ENCODE results near the gene KLHDC10. TPM values are rescaled to one million over a fixed set of nuclear protein-coding genes. Genes with fewer than 3 reads are reported as not detected.
A peak's percentile ranks its signal among the peaks of the same experiment; 100 is the strongest.

KLHDC10 gene
- total RNA-seq, 1 donor from 2014 or later = 29.8 TPM

DNA sequence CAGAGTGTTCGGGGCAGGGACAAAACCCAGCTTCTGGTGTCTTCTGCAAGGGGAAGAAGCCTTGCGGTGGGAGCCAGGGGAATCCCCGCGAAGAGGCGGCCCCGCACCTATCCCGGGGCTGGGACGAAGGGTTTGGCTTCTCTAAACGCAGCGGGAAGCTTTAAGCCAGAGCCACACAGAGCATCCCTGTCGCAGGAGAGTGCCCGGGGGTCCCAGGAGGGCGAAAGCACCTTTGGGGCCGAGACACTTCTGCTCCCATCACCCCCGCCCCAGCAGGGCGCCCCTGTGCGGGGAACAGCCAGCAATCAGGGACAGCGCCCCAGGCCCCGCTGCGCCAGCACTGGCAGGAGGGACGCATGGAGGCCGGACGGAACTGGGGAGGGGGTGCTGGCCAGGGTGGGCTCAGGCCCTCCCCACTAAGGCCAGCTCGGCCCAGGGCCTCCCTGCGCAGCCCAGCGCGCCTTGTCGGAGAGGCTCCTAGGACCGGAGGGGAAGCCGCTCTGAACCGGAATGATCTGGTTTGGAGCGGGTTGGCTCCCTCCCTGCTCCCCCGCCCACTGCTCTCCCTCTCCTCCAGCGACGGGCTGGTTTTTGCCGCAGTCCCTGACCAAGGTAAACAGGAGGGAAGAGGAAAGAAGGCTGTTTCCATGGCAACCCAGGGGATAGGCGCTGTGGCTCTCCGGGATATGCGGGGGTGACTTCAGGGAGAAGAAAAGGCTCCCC, 71.0 kb downstream of the KLHDC10 start:
- DNase-seq = peak; percentile 84
- no peaks in the 10 kb centered on the region for H3K9me3 Mint-ChIP-seq (ENCODE audit: unreplicated experiment)
- H3K36me3 Mint-ChIP-seq (ENCODE audit: unreplicated experiment) = no peaks in the 10 kb centered on the region
- H3K4me1 Mint-ChIP-seq (ENCODE audit: low read depth, unreplicated experiment) = peaks cover 13% of the 10 kb centered on the region
- H3K27ac Mint-ChIP-seq (ENCODE audit: unreplicated experiment) = peak overlapping the region; percentile 79
- H3K4me3 Mint-ChIP-seq (ENCODE audit: unreplicated experiment) = peak overlapping the region; percentile 78
- TF ChIP-seq, protein P1, sequence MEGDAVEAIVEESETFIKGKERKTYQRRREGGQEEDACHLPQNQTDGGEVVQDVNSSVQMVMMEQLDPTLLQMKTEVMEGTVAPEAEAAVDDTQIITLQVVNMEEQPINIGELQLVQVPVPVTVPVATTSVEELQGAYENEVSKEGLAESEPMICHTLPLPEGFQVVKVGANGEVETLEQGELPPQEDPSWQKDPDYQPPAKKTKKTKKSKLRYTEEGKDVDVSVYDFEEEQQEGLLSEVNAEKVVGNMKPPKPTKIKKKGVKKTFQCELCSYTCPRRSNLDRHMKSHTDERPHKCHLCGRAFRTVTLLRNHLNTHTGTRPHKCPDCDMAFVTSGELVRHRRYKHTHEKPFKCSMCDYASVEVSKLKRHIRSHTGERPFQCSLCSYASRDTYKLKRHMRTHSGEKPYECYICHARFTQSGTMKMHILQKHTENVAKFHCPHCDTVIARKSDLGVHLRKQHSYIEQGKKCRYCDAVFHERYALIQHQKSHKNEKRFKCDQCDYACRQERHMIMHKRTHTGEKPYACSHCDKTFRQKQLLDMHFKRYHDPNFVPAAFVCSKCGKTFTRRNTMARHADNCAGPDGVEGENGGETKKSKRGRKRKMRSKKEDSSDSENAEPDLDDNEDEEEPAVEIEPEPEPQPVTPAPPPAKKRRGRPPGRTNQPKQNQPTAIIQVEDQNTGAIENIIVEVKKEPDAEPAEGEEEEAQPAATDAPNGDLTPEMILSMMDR (IDR thresholded peaks at IDR 0.05; ENCODE audit: partially characterized antibody, unreplicated experiment) = no peak
- H3K27me3 Mint-ChIP-seq (ENCODE audit: unreplicated experiment) = peaks cover 2% of the 10 kb centered on the region

DNA sequence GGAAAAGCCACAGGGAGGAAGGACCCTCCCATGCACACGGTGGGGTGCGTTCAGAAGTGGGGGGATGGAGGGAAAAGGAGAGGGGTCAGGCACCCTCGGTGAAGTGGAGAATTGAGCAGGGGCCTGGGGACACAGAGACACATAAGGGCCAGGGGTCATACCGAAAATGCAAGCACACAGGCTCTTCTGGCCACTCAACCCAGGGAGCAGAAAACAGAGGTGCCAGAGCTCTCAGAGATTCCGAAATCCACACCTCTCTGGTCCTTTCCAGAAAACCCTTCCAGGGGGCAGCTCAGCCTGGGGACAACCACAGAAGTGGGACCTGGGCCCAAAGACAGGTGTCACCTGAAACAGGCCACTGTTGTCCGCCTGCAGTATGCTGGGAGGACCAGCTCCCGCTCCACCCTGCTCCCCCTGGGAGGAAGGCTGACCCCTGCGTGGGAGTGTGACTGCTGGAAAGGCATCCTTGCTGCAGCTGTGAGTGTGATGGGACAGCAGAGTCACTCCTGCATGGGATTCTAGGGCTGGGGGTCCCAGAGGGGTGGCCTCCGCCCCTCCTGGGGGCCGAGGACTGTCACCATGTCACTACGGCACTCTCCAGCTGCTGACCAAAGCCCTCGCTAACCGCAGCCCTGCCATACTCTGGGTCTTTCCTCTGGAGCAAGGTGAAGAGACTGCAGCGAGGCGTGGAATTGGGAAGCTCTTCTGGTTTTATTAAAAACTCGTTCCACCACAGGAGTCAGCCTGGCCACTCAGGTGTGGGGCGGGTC, 71.7 kb downstream of the KLHDC10 start:
- DNase-seq = peak; percentile 47
- Mint-ChIP-seq H3K4me1 (ENCODE audit: low read depth, unreplicated experiment) (peaks cover 13% of the 10 kb centered on the region), H3K36me3 (ENCODE audit: unreplicated experiment) (no peaks in the 10 kb centered on the region), H3K4me3 (ENCODE audit: unreplicated experiment) (peak overlapping the region; percentile 78), H3K27ac (ENCODE audit: unreplicated experiment) (peak overlapping the region; percentile 23), H3K9me3 (ENCODE audit: unreplicated experiment) (no peaks in the 10 kb centered on the region), H3K27me3 (ENCODE audit: unreplicated experiment) (peaks cover 2% of the 10 kb centered on the region)
- TF ChIP-seq, protein P1 (IDR thresholded peaks at IDR 0.05; ENCODE audit: partially characterized antibody, unreplicated experiment) = no peak

DNA sequence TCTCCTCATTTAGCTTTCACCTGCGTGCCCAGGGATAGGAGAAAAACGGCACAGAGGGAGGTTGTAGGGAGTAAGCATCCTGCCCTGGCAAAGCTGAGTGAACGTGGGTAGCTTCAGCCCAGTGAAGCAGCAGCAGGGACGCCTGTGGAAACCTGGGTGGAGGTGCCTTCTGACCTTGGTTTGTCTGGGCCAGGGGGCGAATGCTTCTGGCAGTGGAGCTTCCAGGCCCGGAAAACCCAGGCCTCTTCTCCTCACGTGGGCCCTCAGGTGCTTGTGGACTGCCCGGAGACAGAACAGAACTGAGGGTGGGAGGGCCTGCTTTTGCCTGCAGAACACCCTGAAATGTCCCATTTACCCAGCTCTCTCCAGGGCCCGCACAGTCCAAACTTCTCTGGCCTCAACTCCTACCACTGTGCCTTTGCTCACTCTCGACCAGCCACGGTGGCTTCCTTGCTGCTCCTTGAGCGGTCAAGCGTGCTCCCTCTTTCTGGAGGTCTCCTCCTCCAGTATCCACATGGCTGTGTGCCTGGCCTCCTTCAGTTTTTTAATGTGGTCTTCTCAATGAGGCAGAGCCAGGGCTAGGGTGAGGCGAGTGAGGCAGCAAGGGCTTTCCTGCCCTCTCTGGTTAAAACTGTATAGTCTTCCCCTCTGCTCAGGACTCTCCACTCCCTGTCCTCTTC, 72.5 kb downstream of the KLHDC10 start:
- no peaks in the 10 kb centered on the region for H3K36me3 Mint-ChIP-seq (ENCODE audit: unreplicated experiment)
- no peak overlapping the region for H3K27ac Mint-ChIP-seq (ENCODE audit: unreplicated experiment)
- H3K27me3 Mint-ChIP-seq (ENCODE audit: unreplicated experiment) = peaks cover 2% of the 10 kb centered on the region
- DNase-seq = no peak
- no peak overlapping the region for H3K4me3 Mint-ChIP-seq (ENCODE audit: unreplicated experiment)
- TF ChIP-seq, protein P1 (IDR thresholded peaks at IDR 0.05; ENCODE audit: partially characterized antibody, unreplicated experiment) = no peak
- peaks cover 13% of the 10 kb centered on the region for H3K4me1 Mint-ChIP-seq (ENCODE audit: low read depth, unreplicated experiment)
- H3K9me3 Mint-ChIP-seq (ENCODE audit: unreplicated experiment) = no peaks in the 10 kb centered on the region

DNA sequence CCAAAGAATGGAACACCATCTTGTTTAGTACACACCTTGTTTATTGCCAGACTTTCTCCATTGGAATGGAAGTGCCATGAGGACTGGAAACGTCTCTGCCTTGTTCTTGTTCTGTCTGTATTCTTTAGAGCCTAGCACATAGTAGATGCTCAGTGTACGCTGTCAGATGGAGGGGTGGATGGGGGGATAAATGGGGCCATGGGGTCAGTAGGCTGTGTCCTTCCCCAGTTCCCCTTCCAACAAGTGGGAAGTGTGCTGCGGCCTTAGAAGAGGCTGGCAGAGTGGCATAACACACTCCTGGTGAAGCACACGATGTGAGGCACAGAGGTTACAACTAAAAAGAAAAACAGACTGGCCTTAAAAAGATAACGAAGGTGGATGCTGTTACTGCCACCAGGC, 73.0 kb downstream of the KLHDC10 start:
- H3K27me3 Mint-ChIP-seq (ENCODE audit: unreplicated experiment) = peaks cover 3% of the 10 kb centered on the region
- DNase-seq = no peak

More for the DNA sequence above, 73.0 kb downstream of the KLHDC10 start:
- TF ChIP-seq, protein P1 (IDR thresholded peaks at IDR 0.05; ENCODE audit: partially characterized antibody, unreplicated experiment) = no peak
- H3K4me1 Mint-ChIP-seq (ENCODE audit: low read depth, unreplicated experiment) = peaks cover 17% of the 10 kb centered on the region
- H3K9me3 Mint-ChIP-seq (ENCODE audit: unreplicated experiment) = no peaks in the 10 kb centered on the region
- no peak overlapping the region for H3K27ac Mint-ChIP-seq (ENCODE audit: unreplicated experiment)
- H3K36me3 Mint-ChIP-seq (ENCODE audit: unreplicated experiment) = no peaks in the 10 kb centered on the region
- H3K4me3 Mint-ChIP-seq (ENCODE audit: unreplicated experiment) = no peak overlapping the region

Data from glutamatergic neuron (in vitro differentiated cells).